Measurements from ENCODE around the gene GPATCH8.
"Not testable (repeated sequence)": the region's sequence is repeated elsewhere in the genome, so short reads cannot be mapped to it uniquely, and the experiment has no call there.

GPATCH8 gene

GRCh38 chr17:44397479-44398440, 105.4 kb downstream of the GPATCH8 start:
- DNase-seq (ENCODE audit: low spot score) = no peak

DNA sequence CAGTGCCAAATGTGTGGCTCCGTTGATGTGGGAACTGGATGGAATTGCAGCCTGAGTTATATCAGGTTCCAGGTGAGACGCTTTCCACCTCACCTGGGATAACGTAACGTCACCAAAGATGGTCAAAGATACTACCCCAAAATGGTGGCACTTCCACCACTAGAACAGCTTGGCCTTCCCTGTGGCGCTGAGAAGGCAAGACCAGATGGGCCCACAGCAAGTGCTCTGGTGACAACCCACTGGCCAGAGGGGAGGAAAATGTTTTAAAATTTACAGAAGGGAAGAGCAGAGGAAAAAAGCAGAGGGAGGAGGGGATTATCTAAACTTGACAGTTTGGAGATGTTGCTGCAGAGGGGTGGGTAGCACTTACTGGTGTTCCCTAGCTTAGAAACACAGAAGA, 106.3 kb downstream of the GPATCH8 start:
- DNase-seq (ENCODE audit: low spot score) = no peak

DNA sequence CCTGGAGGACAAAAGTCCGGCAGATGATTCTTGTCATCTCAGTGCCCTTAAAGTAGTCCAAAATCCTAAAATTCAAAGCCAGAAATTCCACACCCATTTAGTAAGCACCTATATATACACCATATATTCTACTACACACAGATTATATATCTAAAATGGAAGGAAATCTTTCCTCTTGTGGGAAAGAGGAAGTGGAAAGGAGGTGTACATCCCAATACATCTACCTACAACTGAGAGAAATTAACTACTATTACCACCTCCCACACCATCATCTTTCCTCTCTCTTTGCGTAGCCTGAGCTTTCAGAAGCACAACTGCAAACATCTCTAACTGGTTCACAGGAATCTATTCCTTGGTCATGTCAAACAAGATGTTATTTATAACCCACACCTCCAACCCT, 108.4 kb downstream of the GPATCH8 start:
- DNase-seq (ENCODE audit: low spot score) = no peak

GRCh38 chr17:44394112-44394511, 109.1 kb downstream of the GPATCH8 start:
- DNase-seq (ENCODE audit: low spot score) = not testable (repeated sequence)

GRCh38 chr17:44390250-44390870, 112.8 kb downstream of the GPATCH8 start:
- no peak for DNase-seq (ENCODE audit: low spot score)

- no peak for DNase-seq (ENCODE audit: low spot score)
Observed at GRCh38 chr17:44389723-44390202, 113.4 kb downstream of the GPATCH8 start.

- DNase-seq (ENCODE audit: low spot score) = no peak
Observed at GRCh38 chr17:44389281-44389680, 113.9 kb downstream of the GPATCH8 start, which contains the start of gene ITGA2B. TSS of gene ITGA2B (minus strand) at chr17:44389649. CDS start at chr17:44389473, 176 bp downstream.

- no peak for DNase-seq (ENCODE audit: low spot score)
Observed at GRCh38 chr17:44387804-44388203, 115.4 kb downstream of the GPATCH8 start.

- DNase-seq (ENCODE audit: low spot score) = no peak
Observed at GRCh38 chr17:44386182-44386525, 117.1 kb downstream of the GPATCH8 start.

GRCh38 chr17:44385287-44386181, 117.7 kb downstream of the GPATCH8 start:
- DNase-seq (ENCODE audit: low spot score) = peak; percentile 84

- no peak for DNase-seq (ENCODE audit: low spot score)
Observed at GRCh38 chr17:44384823-44385286, 118.4 kb downstream of the GPATCH8 start.

DNA sequence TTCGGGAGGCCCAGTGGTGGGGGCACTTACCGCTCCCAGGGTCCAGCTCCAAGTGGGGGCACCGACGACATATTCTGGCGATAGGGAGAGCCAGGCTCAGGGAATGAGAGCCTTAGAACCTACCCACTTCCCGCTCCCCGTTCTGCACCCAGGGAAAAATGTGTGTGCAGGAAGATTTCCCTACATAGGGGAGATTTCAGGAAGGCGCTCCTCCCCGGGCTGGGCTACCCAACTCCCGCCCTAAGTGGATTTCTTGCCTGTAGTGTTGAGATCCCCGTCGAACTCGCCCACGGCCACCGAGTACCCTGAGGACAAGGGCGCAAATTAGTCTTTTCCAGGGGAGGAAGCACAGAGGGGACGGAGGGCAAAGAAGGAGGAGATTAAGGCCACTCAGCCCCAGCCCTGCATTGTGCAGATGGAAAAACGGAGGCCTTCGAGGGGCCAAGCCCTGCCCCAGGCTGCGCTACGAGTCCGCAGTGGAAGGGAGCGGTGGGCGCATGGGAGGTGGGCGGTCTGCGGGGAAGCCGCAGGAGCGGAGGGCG, 118.9 kb downstream of the GPATCH8 start:
- DNase-seq (ENCODE audit: low spot score) = no peak

DNA sequence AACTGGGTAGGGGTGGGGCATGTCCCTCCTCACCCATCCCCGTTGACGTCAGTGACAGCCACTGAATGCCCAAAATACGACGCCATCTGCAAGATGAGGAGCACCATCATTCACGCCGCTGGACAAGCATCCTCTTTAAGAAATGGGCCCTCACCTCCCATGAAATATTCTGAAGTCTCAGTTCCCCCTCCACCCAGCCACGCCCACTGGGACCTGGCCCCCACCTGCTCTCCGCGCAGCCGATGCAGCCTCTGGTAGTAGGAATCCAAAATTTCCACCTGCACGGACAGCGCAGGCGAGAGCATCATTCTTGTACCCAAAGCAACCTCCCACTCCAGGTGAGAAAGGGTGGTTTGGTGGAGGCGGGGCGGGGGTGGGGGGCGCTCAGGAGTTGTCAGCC, 119.3 kb downstream of the GPATCH8 start:
- no peak for DNase-seq (ENCODE audit: low spot score)

DNA sequence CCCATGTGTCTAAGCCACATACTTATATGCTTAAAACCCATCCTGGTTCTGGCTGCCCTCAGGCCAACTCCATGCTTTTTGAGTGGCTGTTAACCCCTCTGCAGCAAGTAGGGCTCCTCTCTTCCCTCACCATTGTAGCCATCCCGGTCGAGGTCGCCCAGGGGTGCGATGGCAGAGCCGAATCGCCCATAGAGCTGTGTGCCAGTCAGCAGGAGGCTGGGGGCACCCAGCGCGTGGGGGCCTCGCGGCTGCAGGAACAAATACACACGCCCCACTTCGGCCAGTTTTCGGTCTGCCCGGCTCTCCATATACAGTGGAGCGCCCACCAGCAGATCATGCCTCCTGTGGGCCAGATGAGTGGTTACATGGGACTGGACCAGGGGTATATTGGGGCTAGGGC, 119.8 kb downstream of the GPATCH8 start:
- no peak for DNase-seq (ENCODE audit: low spot score)

- DNase-seq (ENCODE audit: low spot score) = no peak
Observed at GRCh38 chr17:44382917-44383316, 120.3 kb downstream of the GPATCH8 start.

DNA sequence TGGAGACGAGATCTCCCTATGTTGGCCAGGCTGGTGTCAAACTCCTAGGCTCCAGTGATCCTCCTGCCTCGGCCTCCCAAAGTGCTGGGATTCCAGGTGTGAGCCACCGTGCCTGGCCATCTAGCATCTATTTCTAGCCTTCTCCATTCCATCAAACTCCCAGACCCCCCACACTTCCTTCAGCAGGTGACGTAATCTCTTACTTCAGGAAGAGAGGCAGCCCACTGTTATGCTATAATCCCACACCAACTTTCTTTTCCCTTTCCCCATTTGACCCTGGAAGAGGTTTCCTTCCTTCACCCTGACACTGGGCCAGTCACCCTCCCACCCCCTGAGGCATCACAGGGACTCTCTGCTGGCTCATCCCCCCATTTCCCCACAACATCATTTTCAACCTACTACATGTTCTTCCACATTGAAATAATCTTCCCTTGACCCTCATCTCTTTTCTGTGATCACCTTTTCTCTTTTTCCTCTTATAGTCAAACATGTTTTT, 121.3 kb downstream of the GPATCH8 start:
- DNase-seq (ENCODE audit: low spot score) = no peak

DNA sequence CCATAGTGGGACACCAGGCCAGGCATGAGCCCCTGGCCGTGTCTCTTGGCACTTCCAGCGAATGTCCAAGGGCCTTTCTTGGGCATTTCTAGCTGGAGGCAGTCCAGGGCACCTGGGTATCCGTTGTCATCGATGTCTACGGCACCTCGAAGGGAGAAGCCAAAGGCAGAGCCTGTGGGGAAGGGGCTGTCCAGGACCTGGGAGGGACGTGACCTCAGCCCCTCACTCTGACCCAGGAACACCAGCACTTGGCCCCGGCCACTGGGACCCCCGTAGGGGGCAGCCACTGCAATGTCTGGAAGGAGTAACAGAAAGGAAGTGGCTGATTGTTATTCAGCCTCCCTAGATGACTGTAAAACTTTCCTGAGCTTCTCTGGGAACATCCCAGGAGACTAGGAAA, 122.4 kb downstream of the GPATCH8 start:
- DNase-seq (ENCODE audit: low spot score) = no peak

- DNase-seq (ENCODE audit: low spot score) = no peak
Observed at GRCh38 chr17:44379887-44380286, 123.3 kb downstream of the GPATCH8 start.

DNA sequence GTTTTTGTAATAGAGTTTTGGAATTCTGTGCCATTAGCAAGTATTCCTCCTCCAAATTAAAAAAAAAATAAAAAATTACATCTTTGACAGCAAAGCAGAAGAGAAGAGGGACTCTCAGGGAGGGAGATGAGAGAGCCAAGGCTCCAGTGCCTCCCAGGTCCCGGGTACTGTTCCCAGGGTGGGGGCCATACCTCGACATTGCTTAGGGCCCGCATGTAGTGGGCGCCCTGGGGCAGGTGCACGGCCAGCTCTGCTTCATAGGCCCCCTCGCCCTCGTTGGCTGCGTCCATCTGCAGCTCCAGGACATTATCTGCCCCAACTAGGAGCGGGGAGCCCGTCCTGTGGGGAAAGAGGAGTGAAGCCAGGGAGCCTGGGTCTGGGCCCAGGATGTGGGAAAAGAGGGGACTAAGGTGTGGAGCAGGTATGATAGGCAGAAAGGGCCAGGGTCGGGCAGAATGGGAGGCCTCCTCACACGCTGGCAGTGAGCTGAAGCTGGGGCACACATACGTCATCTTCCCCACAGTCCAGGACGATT, 125.0 kb downstream of the GPATCH8 start:
- no peak for DNase-seq (ENCODE audit: low spot score)

- DNase-seq (ENCODE audit: low spot score) = no peak
Observed at GRCh38 chr17:44376779-44377178, 126.4 kb downstream of the GPATCH8 start.

DNA sequence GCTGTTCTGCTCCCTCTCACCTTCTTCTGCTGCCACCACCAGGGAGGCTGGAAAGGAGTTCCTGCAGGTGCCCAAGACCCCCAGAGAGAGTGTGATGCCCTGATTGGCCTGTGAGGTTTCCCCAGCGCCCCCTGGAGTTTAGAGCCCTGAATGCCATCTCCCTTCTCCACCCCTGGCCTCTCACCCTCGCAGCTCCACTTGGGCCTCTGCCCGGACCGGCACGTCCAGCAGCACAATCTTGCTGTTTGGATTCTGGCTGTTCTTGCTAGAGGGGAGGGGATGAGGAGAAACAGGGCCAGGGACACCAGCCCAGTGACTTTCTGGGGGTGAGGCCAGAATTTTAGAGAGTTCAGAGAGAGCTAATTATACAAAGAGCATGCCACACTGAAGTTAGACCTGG, 127.1 kb downstream of the GPATCH8 start:
- DNase-seq (ENCODE audit: low spot score) = no peak
